ENCODE measurements around the gene NCDN. TPM values are rescaled to one million over a fixed set of nuclear protein-coding genes. Genes with fewer than 3 reads are reported as not detected.
"Not testable (repeated sequence)": the region's sequence is repeated elsewhere in the genome, so short reads cannot be mapped to it uniquely, and the experiment has no call there.

The NCDN gene
- total RNA-seq, 1 donor from 2014 or later = 24.8 TPM

DNA sequence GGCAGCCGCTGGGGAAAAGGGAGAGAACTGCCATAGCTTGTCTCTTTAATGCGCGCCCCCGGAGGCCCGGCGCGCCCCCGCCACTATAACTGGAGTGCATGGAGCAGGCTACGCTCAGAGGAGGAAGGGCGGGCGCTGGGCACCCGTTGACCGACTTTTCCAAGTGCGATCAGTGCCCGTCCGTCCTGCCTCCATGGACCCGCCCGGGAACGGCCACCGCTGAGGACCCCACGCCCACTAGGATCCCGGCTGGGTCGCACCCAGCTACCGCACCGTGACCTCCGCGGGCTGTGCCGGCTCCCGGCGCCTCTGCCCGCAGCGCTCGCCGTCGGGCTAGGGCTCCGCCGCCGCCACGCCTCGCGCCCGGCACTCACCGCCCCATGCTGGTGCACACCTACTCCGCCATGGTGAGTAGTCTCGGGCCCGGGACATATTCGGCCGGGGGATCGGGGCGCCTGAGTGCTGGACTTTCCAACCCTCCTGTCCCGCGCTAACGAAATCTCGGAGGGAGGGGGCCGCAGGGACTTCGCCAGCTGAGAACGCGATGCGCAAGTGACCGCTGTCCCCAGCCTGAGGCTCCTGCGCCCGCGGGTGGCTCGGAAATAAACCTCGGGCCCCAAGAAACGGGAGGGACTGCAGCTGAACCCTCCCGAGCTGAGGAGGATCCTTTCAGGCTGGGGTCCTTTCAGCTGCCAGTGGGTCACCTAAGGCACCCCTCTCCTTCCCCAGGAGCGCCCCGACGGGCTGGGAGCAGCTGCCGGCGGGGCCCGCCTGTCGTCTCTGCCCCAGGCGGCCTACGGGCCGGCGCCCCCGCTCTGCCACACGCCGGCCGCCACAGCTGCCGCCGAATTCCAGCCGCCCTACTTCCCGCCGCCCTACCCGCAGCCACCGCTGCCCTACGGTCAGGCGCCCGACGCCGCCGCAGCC lies 15.9 kb downstream of the NCDN start, which contains the start of gene TFAP2E:
TSS of gene TFAP2E (plus strand) at position 117 of the 927 bp plus-strand sequence. CDS start at position 381, 264 bp downstream.
- H3K4me1 ChIP-seq = peaks cover 8% of the 10 kb centered on the region
- TF ChIP-seq CTCF (IDR thresholded peaks at IDR 0.05) = no peak
- no peak within 1 kb of the TSS for H3K27ac ChIP-seq
- no peaks in the 10 kb centered on the region for H3K36me3 ChIP-seq
- peaks cover 5% of the 10 kb centered on the region for H3K27me3 ChIP-seq
- no peaks in the 10 kb centered on the region for H3K9me3 ChIP-seq
- ATAC-seq (peak; percentile 77), DNase-seq (peak; percentile 88)
- peak within 1 kb of the TSS; percentile 52 for H3K4me3 ChIP-seq
- intact Hi-C loops (cut with DNase I) = no loop called here

DNA sequence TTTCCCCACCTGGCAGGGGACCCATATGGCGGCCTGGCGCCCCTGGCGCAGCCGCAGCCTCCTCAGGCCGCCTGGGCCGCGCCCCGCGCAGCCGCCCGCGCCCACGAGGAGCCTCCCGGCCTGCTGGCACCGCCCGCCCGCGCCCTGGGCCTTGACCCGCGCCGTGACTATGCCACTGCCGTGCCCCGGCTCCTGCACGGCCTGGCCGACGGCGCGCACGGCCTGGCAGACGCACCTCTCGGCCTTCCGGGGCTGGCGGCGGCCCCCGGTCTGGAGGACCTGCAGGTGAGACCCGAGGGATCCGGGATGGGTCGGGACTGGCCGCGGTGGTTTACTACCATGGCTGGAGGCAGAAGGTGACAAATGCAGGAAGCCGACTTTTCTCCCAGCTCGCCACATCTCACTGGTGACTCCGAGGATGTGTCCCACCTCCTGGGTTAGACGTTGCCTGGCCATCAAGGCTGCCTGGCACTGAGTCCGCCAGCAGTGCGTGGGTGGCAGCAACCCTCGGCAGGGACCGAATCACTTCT lies 16.6 kb downstream of the NCDN start:
- DNase-seq (peak; percentile 61), ATAC-seq (no peak)
- Histone ChIP-seq H3K27me3 (peaks cover 5% of the 10 kb centered on the region), H3K4me3 (peak overlapping the region; percentile 52), H3K4me1 (peaks cover 8% of the 10 kb centered on the region), H3K36me3 (no peaks in the 10 kb centered on the region), H3K9me3 (no peaks in the 10 kb centered on the region), H3K27ac (no peak overlapping the region)
- intact Hi-C loops (cut with DNase I) = no loop called here
- no peak for TF ChIP-seq CTCF (IDR thresholded peaks at IDR 0.05)

- intact Hi-C loops (cut with DNase I) = no loop called here
- DNase-seq (peak; percentile 68), ATAC-seq (peak; percentile 20)
- Histone ChIP-seq H3K4me1 (peaks cover 8% of the 10 kb centered on the region), H3K27me3 (peaks cover 5% of the 10 kb centered on the region), H3K36me3 (no peaks in the 10 kb centered on the region), H3K9me3 (no peaks in the 10 kb centered on the region), H3K27ac (no peak overlapping the region), H3K4me3 (no peak overlapping the region)
- TF ChIP-seq CTCF (IDR thresholded peaks at IDR 0.05) = no peak
These were observed 17.2 kb downstream of the NCDN start for GRCh38 chr1:35574655-35575415.

DNA sequence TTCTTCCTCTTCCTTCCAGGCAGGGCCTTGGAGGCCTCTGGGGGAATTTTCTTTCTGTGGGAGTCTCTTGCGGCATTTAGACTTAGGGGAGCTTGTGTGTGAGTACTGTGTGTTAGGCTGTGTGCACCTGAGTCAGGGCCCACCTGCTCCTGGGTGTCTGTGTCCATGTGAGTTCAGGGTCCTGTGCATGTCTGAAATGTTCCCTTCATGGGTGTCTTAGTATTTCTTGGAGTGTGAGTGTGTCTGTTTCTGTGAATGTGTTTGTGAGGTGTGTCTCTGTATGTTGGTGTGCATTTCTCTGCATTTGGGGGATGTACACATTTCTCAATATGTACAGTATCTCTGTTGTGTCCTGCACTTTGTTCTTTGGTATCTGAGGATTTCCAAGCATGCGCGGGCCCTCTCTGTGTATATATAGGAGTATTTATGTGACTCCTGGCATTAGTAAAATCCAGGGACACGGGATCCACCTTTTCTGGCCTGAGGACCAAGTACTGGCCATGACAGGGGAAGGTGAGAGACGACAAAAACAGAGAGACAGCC lies 17.9 kb downstream of the NCDN start:
- peaks cover 8% of the 10 kb centered on the region for H3K4me1 ChIP-seq
- no peaks in the 10 kb centered on the region for H3K9me3 ChIP-seq
- no peaks in the 10 kb centered on the region for H3K36me3 ChIP-seq
- no peak for TF ChIP-seq CTCF (IDR thresholded peaks at IDR 0.05)
- H3K27ac ChIP-seq = no peak overlapping the region
- peaks cover 5% of the 10 kb centered on the region for H3K27me3 ChIP-seq
- no peak overlapping the region for H3K4me3 ChIP-seq
- intact Hi-C loops (cut with DNase I) = no loop called here
- DNase-seq = no peak
- ATAC-seq = no peak

- peaks cover 8% of the 10 kb centered on the region for H3K4me1 ChIP-seq
- DNase-seq (peak; percentile 69), ATAC-seq (peak; percentile 14)
- H3K27me3 ChIP-seq = peaks cover 5% of the 10 kb centered on the region
- no peaks in the 10 kb centered on the region for H3K9me3 ChIP-seq
- H3K27ac ChIP-seq = no peak overlapping the region
- no peaks in the 10 kb centered on the region for H3K36me3 ChIP-seq
- no peak for TF ChIP-seq CTCF (IDR thresholded peaks at IDR 0.05)
- H3K4me3 ChIP-seq = peak overlapping the region; percentile 52
- intact Hi-C loops (cut with DNase I) = no loop called here
These were observed 18.6 kb downstream of the NCDN start for GRCh38 chr1:35576061-35576765.

- H3K27me3 ChIP-seq; H3K9me3 ChIP-seq; H3K27ac ChIP-seq; ATAC-seq; H3K4me1 ChIP-seq; H3K36me3 ChIP-seq; intact Hi-C loops (cut with DNase I): not testable (repeated sequence)
- H3K4me3 ChIP-seq = peak overlapping the region; percentile 52
- peak; percentile 63 for DNase-seq
These were observed 19.1 kb downstream of the NCDN start for GRCh38 chr1:35576766-35577070.

Data from upper lobe of right lung (tissue), 1 donor.